ENCODE measurements around the gene VMP1.

Gene VMP1

DNA sequence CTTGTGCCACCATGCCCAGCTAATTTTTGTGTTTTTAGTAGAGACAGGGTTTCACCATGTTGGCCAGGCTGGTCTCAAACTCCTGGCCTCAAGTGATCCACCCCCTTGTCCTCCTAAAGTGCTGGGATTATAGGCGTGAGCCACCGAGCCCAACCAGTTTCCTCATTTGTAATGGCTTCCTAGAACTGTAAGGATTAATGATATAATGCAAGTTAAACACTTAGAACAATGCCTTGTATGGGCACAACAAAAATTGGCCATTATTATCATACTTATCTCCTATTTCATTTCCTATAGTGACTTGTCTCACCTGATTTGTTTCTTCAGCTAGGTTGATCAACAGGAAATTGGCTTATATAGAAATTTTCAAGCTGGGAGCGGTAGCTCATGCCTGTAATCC is 171.2 kb downstream of the VMP1 start:
- Mint-ChIP-seq H3K27ac (no peak overlapping the region), H3K4me3 (no peak overlapping the region), H3K36me3 (peaks cover 97% of the 10 kb centered on the region), H3K9me3 (no peaks in the 10 kb centered on the region), H3K4me1 (no peaks in the 10 kb centered on the region)
- ATAC-seq (no peak), DNase-seq (ENCODE audit: low spot score in 2 of 2) (no peak)

GRCh38 chr17:59884861-59885260 is 177.4 kb downstream of the VMP1 start:
- peaks cover 97% of the 10 kb centered on the region for H3K36me3 Mint-ChIP-seq

GRCh38 chr17:59888145-59888750 is 180.8 kb downstream of the VMP1 start:
- Mint-ChIP-seq H3K4me1 (peaks cover 21% of the 10 kb centered on the region), H3K36me3 (peaks cover 89% of the 10 kb centered on the region), H3K27ac (peak overlapping the region; percentile 16), H3K4me3 (no peak overlapping the region), H3K9me3 (no peaks in the 10 kb centered on the region)
- DNase-seq (ENCODE audit: low spot score in 2 of 2) (no peak), ATAC-seq (no peak)

More at GRCh38 chr17:59884861-59885260, 177.4 kb downstream of the VMP1 start:
- Mint-ChIP-seq H3K4me3 (no peak overlapping the region), H3K4me1 (peaks cover 8% of the 10 kb centered on the region), H3K27ac (no peak overlapping the region), H3K9me3 (no peaks in the 10 kb centered on the region)
- no peak for DNase-seq (ENCODE audit: low spot score in 2 of 2)
- no peak for ATAC-seq

GRCh38 chr17:59890720-59891119 is 183.3 kb downstream of the VMP1 start:
- ATAC-seq (no peak), DNase-seq (ENCODE audit: low spot score in 2 of 2) (no peak)
- Mint-ChIP-seq H3K4me3 (peak overlapping the region; percentile 99), H3K27ac (peak overlapping the region; percentile 9), H3K9me3 (no peaks in the 10 kb centered on the region), H3K36me3 (peaks cover 88% of the 10 kb centered on the region), H3K4me1 (peaks cover 39% of the 10 kb centered on the region)
